ENCODE measurements around the gene SOCS1. TPM values are rescaled to one million over a fixed set of nuclear protein-coding genes. Genes with fewer than 3 reads are reported as not detected.

Gene SOCS1
- polyA plus RNA-seq, 4 donors: 4.7 to 12.7 (median 7.2) TPM

- no peak for DNase-seq (ENCODE audit: low read depth in 4 of 4, low spot score in 2 of 4)
Measured at GRCh38 chr16:11250091-11250785, 5.8 kb downstream of the SOCS1 start.

- DNase-seq (ENCODE audit: low read depth in 4 of 4, low spot score in 2 of 4): no peak
Measured at GRCh38 chr16:11249233-11250061, 6.6 kb downstream of the SOCS1 start.

GRCh38 chr16:11248133-11248532 is 7.9 kb downstream of the SOCS1 start:
- no peak for DNase-seq (ENCODE audit: low read depth in 4 of 4, low spot score in 2 of 4)

GRCh38 chr16:11245988-11246387 is 10.0 kb downstream of the SOCS1 start:
- DNase-seq (ENCODE audit: low read depth in 4 of 4, low spot score in 2 of 4): no peak

GRCh38 chr16:11245222-11245737 is 10.7 kb downstream of the SOCS1 start:
- no peak for DNase-seq (ENCODE audit: low read depth in 4 of 4, low spot score in 2 of 4)

- no peak for DNase-seq (ENCODE audit: low read depth in 4 of 4, low spot score in 2 of 4)
Measured at GRCh38 chr16:11242658-11243057, 13.3 kb downstream of the SOCS1 start.

GRCh38 chr16:11241480-11242204 is 14.4 kb downstream of the SOCS1 start:
- DNase-seq (ENCODE audit: low read depth in 4 of 4, low spot score in 2 of 4): no peak

GRCh38 chr16:11240636-11241473 is 15.1 kb downstream of the SOCS1 start:
- no peak for DNase-seq (ENCODE audit: low read depth in 4 of 4, low spot score in 2 of 4)

GRCh38 chr16:11239644-11240632 is 16.1 kb downstream of the SOCS1 start:
- no peak for DNase-seq (ENCODE audit: low read depth in 4 of 4, low spot score in 2 of 4)

- DNase-seq (ENCODE audit: low read depth in 4 of 4, low spot score in 2 of 4): no peak
Measured at GRCh38 chr16:11238272-11239202, 17.5 kb downstream of the SOCS1 start.

- no peak for DNase-seq (ENCODE audit: low read depth in 4 of 4, low spot score in 2 of 4)
Measured at GRCh38 chr16:11236461-11237254, 19.3 kb downstream of the SOCS1 start.

GRCh38 chr16:11235703-11235991 is 20.4 kb downstream of the SOCS1 start:
- DNase-seq (ENCODE audit: low read depth in 4 of 4, low spot score in 2 of 4): no peak

- DNase-seq (ENCODE audit: low read depth in 4 of 4, low spot score in 2 of 4): no peak
Measured at GRCh38 chr16:11234884-11235702, 20.9 kb downstream of the SOCS1 start.

- no peak for DNase-seq (ENCODE audit: low read depth in 4 of 4, low spot score in 2 of 4)
Measured at GRCh38 chr16:11233727-11234376, 22.2 kb downstream of the SOCS1 start.

- DNase-seq (ENCODE audit: low read depth in 4 of 4, low spot score in 2 of 4): no peak
Measured at GRCh38 chr16:11232852-11233726, 22.9 kb downstream of the SOCS1 start.
